Right lobe of liver (tissue), 6 donors: ENCODE measurements around the gene CRYBA4. TPM values are rescaled to one million over a fixed set of nuclear protein-coding genes. Genes with fewer than 3 reads are reported as not detected.
A peak's percentile ranks its signal among the peaks of the same experiment; 100 is the strongest.

Experiments
- ATAC-seq, 4 donors: fragments of 200-7000 bp; cut with Tn5 transposase; one replicate each; pipeline ENCODE4 v1.9.1; 2020; ENCODE audit warnings: mild to moderate bottlenecking in 4 of 4, moderate library complexity in 4 of 4
- DNase-seq, 3 donors: peaks; one replicate each; pipeline ENCODE4 v3.0.0-alpha.2; 2020
- H3K27ac ChIP-seq, 3 donors: fragments of 200-600 bp; one replicate each; pipeline ENCODE4 v1.8.0; 2022
- H3K27me3 ChIP-seq, 2 donors: fragments of 200-600 bp; one replicate each; pipeline ENCODE4 v1.8.0; 2022
- H3K36me3 ChIP-seq, 4 donors: fragments of 200-600 bp; sonication (generic) in 1 of 4; one replicate each; pipeline versions ENCODE4 v1.5.1 to v1.8.0; 2017 to 2022; ENCODE audit warnings: control low read depth in 1 of 4
- H3K4me1 ChIP-seq, 4 donors: fragments of 200-600 bp; sonication (generic) in 1 of 4; one replicate each; pipeline versions ENCODE4 v1.5.1 to v1.8.0; 2017 to 2022; ENCODE audit warnings: control low read depth in 1 of 4
- H3K4me3 ChIP-seq, 3 donors: fragments of 200-600 bp; one replicate each; pipeline ENCODE4 v1.8.0; 2022
- H3K9me3 ChIP-seq, 4 donors: fragments of 200-600 bp; sonication (generic) in 1 of 4; one replicate each; pipeline versions ENCODE4 v1.5.1 to v1.8.0; 2017 to 2022; ENCODE audit warnings: control low read depth in 1 of 4
- CTCF ChIP-seq, 4 donors: fragments of 200-600 bp in 3 of 4; fragments of 450-650 bp in 1 of 4; IDR thresholded peaks; one replicate each; pipeline versions ENCODE4 v1.5.1 to v1.8.0; 2016 to 2022; ENCODE audit warnings: antibody characterized with exemption in 4 of 4, mild to moderate bottlenecking in 2 of 4
- POLR2A ChIP-seq: fragments of 450-650 bp; IDR thresholded peaks from one replicate; pipeline ENCODE4 v1.6.1; 2017; ENCODE audit warnings: antibody characterized with exemption, mild to moderate bottlenecking
- WGBS: methylation state at CpG from one replicate; pipeline ENCODE4 v1.1.6; 2018; ENCODE audit warnings: low coverage, low lambda C conversion rate; ENCODE audit not compliant: insufficient coverage; ENCODE audit errors: missing lambda C conversion rate; 5-methylcytosine and 5-hydroxymethylcytosine counted together
- intact Hi-C, 2 donors: fragments of 100-400 bp; cut with DNase I; formaldehyde crosslinking; loops; one replicate each; pipeline versions ENCODE4 v1.11.2 to v1.14.1; 2022
- total RNA-seq, 6 experiments: library from RNA; depleted of rRNA in 2 of 6; stranded (reverse); fragments of >200 nt in 2 of 6; fragmentation: NEBNext Ultra II Directional in 3 of 6; extraction: Animal tissue kit (Norgen Biotek cat#: 25700) in 3 of 6; gene quantifications; one replicate each; pipeline versions ENCODE4 v1.1.0 to v1.2.4, GENCODE V29; 2016 to 2023
- donor health status: DM: no; HTN: yes; CAD: no.
- donor health status: DM: no; HTN: no; CAD: no.
- donor health status: DM: no; HTN: no; CAD: no.
- donor health status: DM: no; HTN: yes; CAD: no.
- donor health status: DM: no; HTN: yes; CAD: no.

Gene CRYBA4
- total RNA-seq, 6 experiments from 2014 or later = not detected

GRCh38 chr22:26584010-26584409 is 37.8 kb upstream of the CRYBA4 start:
- Histone ChIP-seq H3K27me3 (no peaks in the 10 kb centered on the region), H3K36me3 (peaks cover 0 to 15% (median 8%) of the 10 kb centered on the region in 4 donors), H3K4me3 (no peak overlapping the region), H3K4me1 (peaks cover 0 to 41% (median 16%) of the 10 kb centered on the region in 4 donors), H3K9me3 (no peaks in the 10 kb centered on the region), H3K27ac (no peak overlapping the region)
- TF ChIP-seq CTCF (IDR thresholded peaks at IDR 0.05) (no peak), POLR2A (no peak)
- intact Hi-C loops = no loop called here
- ATAC-seq = no peak
- WGBS = 58% methylated on average over 4 of the region's 4 CpGs
- DNase-seq = no peak

- Histone ChIP-seq H3K27me3 (no peaks in the 10 kb centered on the region), H3K4me1 (peaks cover 0 to 42% (median 16%) of the 10 kb centered on the region in 4 donors), H3K4me3 (no peak overlapping the region), H3K27ac (no peak overlapping the region), H3K9me3 (no peaks in the 10 kb centered on the region), H3K36me3 (peaks cover 0 to 15% (median 8%) of the 10 kb centered on the region in 4 donors)
- peak; percentile 75 to 85 (median 85) for DNase-seq
- WGBS = 14% methylated on average over 5 of the region's 11 CpGs
- ATAC-seq = peak; percentile 15 to 31 (median 28)
- no peak for TF ChIP-seq POLR2A
- TF ChIP-seq CTCF (IDR thresholded peaks at IDR 0.05) = peak in 1 of 4 donors; percentile 36
- intact Hi-C loops = no loop called here
Observed at GRCh38 chr22:26585104-26585790, 36.5 kb upstream of the CRYBA4 start.

GRCh38 chr22:26586556-26587325 is 35.0 kb upstream of the CRYBA4 start:
- intact Hi-C loops = no loop called here
- ATAC-seq = peak in 2 of 4 donors; percentile 13 to 29
- H3K4me3 ChIP-seq = no peak overlapping the region
- TF ChIP-seq POLR2A (no peak), CTCF (IDR thresholded peaks at IDR 0.05) (no peak)
- H3K27ac ChIP-seq = peak overlapping the region in 1 of 3 donors; percentile 17
- WGBS = 28% methylated on average over 7 of the region's 11 CpGs
- peaks cover 0 to 48% (median 16%) of the 10 kb centered on the region in 4 donors for H3K4me1 ChIP-seq
- H3K27me3 ChIP-seq = no peaks in the 10 kb centered on the region
- H3K9me3 ChIP-seq = no peaks in the 10 kb centered on the region
- no peak for DNase-seq
- peaks cover 0 to 11% (median 6%) of the 10 kb centered on the region in 4 donors for H3K36me3 ChIP-seq

GRCh38 chr22:26587991-26588613 is 33.7 kb upstream of the CRYBA4 start:
- WGBS = 69% methylated on average over 3 of the region's 4 CpGs
- H3K4me1 ChIP-seq = peaks cover 0 to 48% (median 16%) of the 10 kb centered on the region in 4 donors
- H3K9me3 ChIP-seq = no peaks in the 10 kb centered on the region
- H3K36me3 ChIP-seq = no peaks in the 10 kb centered on the region
- TF ChIP-seq CTCF (IDR thresholded peaks at IDR 0.05) = no peak
- no peak for TF ChIP-seq POLR2A
- H3K27me3 ChIP-seq = no peaks in the 10 kb centered on the region
- no peak for DNase-seq
- peak overlapping the region; percentile 11 to 91 (median 91) for H3K4me3 ChIP-seq
- H3K27ac ChIP-seq = peak overlapping the region; percentile 88 to 95 (median 91)
- intact Hi-C loops = no loop called here
- ATAC-seq = no peak
